Epidermal melanocyte (primary cell): Measurements from ENCODE around the gene SPRN.
"Not testable (repeated sequence)": the region's sequence is repeated elsewhere in the genome, so short reads cannot be mapped to it uniquely, and the experiment has no call there.

Source experiments
- DNase-seq: peaks from one replicate; pipeline ENCODE4 v3.0.0; 2011; ENCODE audit warnings: low spot score; ENCODE audit not compliant: insufficient read length

Gene SPRN

GRCh38 chr10:133388973-133389818 is 35.2 kb downstream of the SPRN start:
- no peak for DNase-seq

- DNase-seq = no peak
Observed at GRCh38 chr10:133388236-133388972, 36.0 kb downstream of the SPRN start.

- not testable (repeated sequence) for DNase-seq
Observed at GRCh38 chr10:133386951-133387350, 37.5 kb downstream of the SPRN start.

GRCh38 chr10:133385214-133385613 is 39.2 kb downstream of the SPRN start:
- no peak for DNase-seq

- no peak for DNase-seq
Observed at GRCh38 chr10:133384071-133384470, 40.4 kb downstream of the SPRN start.

GRCh38 chr10:133383551-133383950 is 40.9 kb downstream of the SPRN start:
- no peak for DNase-seq

- no peak for DNase-seq
Observed at GRCh38 chr10:133381036-133381435, 43.4 kb downstream of the SPRN start.

GRCh38 chr10:133379801-133380666 is 44.4 kb downstream of the SPRN start:
- no peak for DNase-seq

GRCh38 chr10:133379152-133379800 is 45.1 kb downstream of the SPRN start, which contains the start of gene PAOX:
PAOX (plus strand) TSS chr10:133379262; CDS start chr10:133379317, 55 bp downstream.
- DNase-seq = peak; percentile 87

GRCh38 chr10:133378251-133379096 is 46.0 kb downstream of the SPRN start:
- DNase-seq = peak; percentile 64

GRCh38 chr10:133377818-133378250 is 46.6 kb downstream of the SPRN start:
- no peak for DNase-seq

GRCh38 chr10:133377025-133377817 is 47.2 kb downstream of the SPRN start:
- no peak for DNase-seq

- not testable (repeated sequence) for DNase-seq
Observed at GRCh38 chr10:133376183-133376582, 48.2 kb downstream of the SPRN start.

GRCh38 chr10:133375357-133376115 is 48.9 kb downstream of the SPRN start:
- no peak for DNase-seq

- peak; percentile 100 for DNase-seq
Observed at GRCh38 chr10:133373174-133374090, 51.0 kb downstream of the SPRN start, which contains the start of gene ECHS1. ECHS1 (minus strand) TSS chr10:133373354; CDS start chr10:133373333, 21 bp downstream.

- no peak for DNase-seq
Observed at GRCh38 chr10:133372507-133372906, 51.9 kb downstream of the SPRN start.
